ENCODE data around the gene C2orf68.
"Not testable (repeated sequence)": the region's sequence is repeated elsewhere in the genome, so short reads cannot be mapped to it uniquely, and the experiment has no call there.

Gene C2orf68

GRCh38 chr2:85611705-85612587 lies at the start of gene C2orf68:
Gene C2orf68, minus strand, starts transcription at chr2:85612066. Its CDS starts 82 bp downstream, at chr2:85611984.
- peak; percentile 97 for DNase-seq (ENCODE audit: low spot score)
- no peak for TF ChIP-seq CTCF (IDR thresholded peaks at IDR 0.05; ENCODE audit: extremely low read depth, missing control alignments)

- TF ChIP-seq CTCF (IDR thresholded peaks at IDR 0.05; ENCODE audit: extremely low read depth, missing control alignments), result no peak
Observed at GRCh38 chr2:85661139-85661858, 49.4 kb upstream of the C2orf68 start.

GRCh38 chr2:85660725-85661124 lies 48.9 kb upstream of the C2orf68 start:
- no peak for TF ChIP-seq CTCF (IDR thresholded peaks at IDR 0.05; ENCODE audit: extremely low read depth, missing control alignments)
- DNase-seq (ENCODE audit: low spot score), result no peak

More at GRCh38 chr2:85661139-85661858, 49.4 kb upstream of the C2orf68 start:
- no peak for DNase-seq (ENCODE audit: low spot score)

GRCh38 chr2:85660301-85660700 lies 48.4 kb upstream of the C2orf68 start:
- not testable (repeated sequence) for DNase-seq (ENCODE audit: low spot score)

GRCh38 chr2:85659324-85659981 lies 47.6 kb upstream of the C2orf68 start:
- no peak for TF ChIP-seq CTCF (IDR thresholded peaks at IDR 0.05; ENCODE audit: extremely low read depth, missing control alignments)
- no peak for DNase-seq (ENCODE audit: low spot score)

- not testable (repeated sequence) for DNase-seq (ENCODE audit: low spot score)
Observed at GRCh38 chr2:85657399-85657798, 45.5 kb upstream of the C2orf68 start.

GRCh38 chr2:85656468-85656867 lies 44.6 kb upstream of the C2orf68 start:
- no peak for TF ChIP-seq CTCF (IDR thresholded peaks at IDR 0.05; ENCODE audit: extremely low read depth, missing control alignments)

GRCh38 chr2:85655961-85656417 lies 44.1 kb upstream of the C2orf68 start:
- no peak for TF ChIP-seq CTCF (IDR thresholded peaks at IDR 0.05; ENCODE audit: extremely low read depth, missing control alignments)
- DNase-seq (ENCODE audit: low spot score), result no peak

More at GRCh38 chr2:85656468-85656867, 44.6 kb upstream of the C2orf68 start:
- no peak for DNase-seq (ENCODE audit: low spot score)

Data from GM20000 (cell line).